Activated CD8-positive, alpha-beta T cell treated with anti-CD3 and anti-CD28 coated beads for 36 hours (primary cell): ENCODE measurements around the gene SEMA5B. TPM values are rescaled to one million over a fixed set of nuclear protein-coding genes. Genes with fewer than 3 reads are reported as not detected.

ENCODE experiments used
- ATAC-seq: fragments of 200-7000 bp; cut with Tn5 transposase; one replicate; pipeline ENCODE4 v1.10.0; 2021; ENCODE audit warnings: mild to moderate bottlenecking, moderate library complexity
- CTCF ChIA-PET: fragments of 350-600 bp; sonication (Branson Sonifier 250); formaldehyde crosslinking; loops from one replicate; lab custom pipeline; 2021; ENCODE audit warnings: antibody characterized with exemption; lab: Charles Lee
- POLR2A ChIA-PET: fragments of 350-600 bp; sonication (Branson Sonifier 250); formaldehyde crosslinking; loops from one replicate; lab custom pipeline; 2021; ENCODE audit warnings: antibody characterized with exemption; lab: Charles Lee
- DNase-seq: peaks from one replicate; pipeline ENCODE4 v3.0.0-alpha.2; 2020
- H3K27ac Mint-ChIP-seq: one replicate; pipeline ENCODE4 v1.8.0; 2021; ENCODE audit warnings: mild to moderate bottlenecking, mixed read lengths
- H3K27me3 Mint-ChIP-seq: one replicate; pipeline ENCODE4 v1.8.0; 2021; ENCODE audit warnings: mixed read lengths
- H3K36me3 Mint-ChIP-seq: one replicate; pipeline ENCODE4 v1.8.0; 2021; ENCODE audit warnings: low read depth, mixed read lengths
- H3K4me1 Mint-ChIP-seq: one replicate; pipeline ENCODE4 v1.8.0; 2021; ENCODE audit warnings: low read depth, mixed read lengths
- H3K4me3 Mint-ChIP-seq: one replicate; pipeline ENCODE4 v1.8.0; 2021; ENCODE audit warnings: mild to moderate bottlenecking, moderate library complexity, mixed read lengths
- H3K9me3 Mint-ChIP-seq: one replicate; pipeline ENCODE4 v1.8.0; 2021; ENCODE audit warnings: mixed read lengths
- intact Hi-C: fragments of 100-400 bp; cut with micrococcal nuclease; formaldehyde crosslinking; loops from one replicate; pipeline ENCODE4 v1.10.0; 2022
- total RNA-seq, 2 experiments: library from RNA; stranded (reverse); gene quantifications; one replicate each; pipeline ENCODE4 v1.2.3, GENCODE V29; 2021
- TF ChIP-seq, protein P1 (sequence below): fragments of 200-600 bp; IDR thresholded peaks from one replicate; pipeline ENCODE4 v1.8.0; 2022; ENCODE audit warnings: antibody characterized with exemption, mild to moderate bottlenecking

The SEMA5B gene
- total RNA-seq, 2 experiments from 2014 or later, result not detected

- ATAC-seq, result no peak
- no peaks in the 10 kb centered on the region for H3K36me3 Mint-ChIP-seq
- H3K27ac Mint-ChIP-seq, result no peak overlapping the region
- H3K4me3 Mint-ChIP-seq, result no peak overlapping the region
- DNase-seq, result no peak
- ChIA-PET CTCF (no interaction called here), POLR2A (interaction anchor here (0.6 kb wide), 1 partner anchor 583 kb away, joined by 3 read pairs; no protein-coding TSS in a partner anchor)
- intact Hi-C loops, result no loop called here
- H3K27me3 Mint-ChIP-seq, result peaks cover 6% of the 10 kb centered on the region
- H3K4me1 Mint-ChIP-seq, result no peaks in the 10 kb centered on the region
- TF ChIP-seq, protein P1, sequence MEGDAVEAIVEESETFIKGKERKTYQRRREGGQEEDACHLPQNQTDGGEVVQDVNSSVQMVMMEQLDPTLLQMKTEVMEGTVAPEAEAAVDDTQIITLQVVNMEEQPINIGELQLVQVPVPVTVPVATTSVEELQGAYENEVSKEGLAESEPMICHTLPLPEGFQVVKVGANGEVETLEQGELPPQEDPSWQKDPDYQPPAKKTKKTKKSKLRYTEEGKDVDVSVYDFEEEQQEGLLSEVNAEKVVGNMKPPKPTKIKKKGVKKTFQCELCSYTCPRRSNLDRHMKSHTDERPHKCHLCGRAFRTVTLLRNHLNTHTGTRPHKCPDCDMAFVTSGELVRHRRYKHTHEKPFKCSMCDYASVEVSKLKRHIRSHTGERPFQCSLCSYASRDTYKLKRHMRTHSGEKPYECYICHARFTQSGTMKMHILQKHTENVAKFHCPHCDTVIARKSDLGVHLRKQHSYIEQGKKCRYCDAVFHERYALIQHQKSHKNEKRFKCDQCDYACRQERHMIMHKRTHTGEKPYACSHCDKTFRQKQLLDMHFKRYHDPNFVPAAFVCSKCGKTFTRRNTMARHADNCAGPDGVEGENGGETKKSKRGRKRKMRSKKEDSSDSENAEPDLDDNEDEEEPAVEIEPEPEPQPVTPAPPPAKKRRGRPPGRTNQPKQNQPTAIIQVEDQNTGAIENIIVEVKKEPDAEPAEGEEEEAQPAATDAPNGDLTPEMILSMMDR, result no peak
- no peaks in the 10 kb centered on the region for H3K9me3 Mint-ChIP-seq
Observed at GRCh38 chr3:122985539-122985938, 42.0 kb downstream of the SEMA5B start.

DNA sequence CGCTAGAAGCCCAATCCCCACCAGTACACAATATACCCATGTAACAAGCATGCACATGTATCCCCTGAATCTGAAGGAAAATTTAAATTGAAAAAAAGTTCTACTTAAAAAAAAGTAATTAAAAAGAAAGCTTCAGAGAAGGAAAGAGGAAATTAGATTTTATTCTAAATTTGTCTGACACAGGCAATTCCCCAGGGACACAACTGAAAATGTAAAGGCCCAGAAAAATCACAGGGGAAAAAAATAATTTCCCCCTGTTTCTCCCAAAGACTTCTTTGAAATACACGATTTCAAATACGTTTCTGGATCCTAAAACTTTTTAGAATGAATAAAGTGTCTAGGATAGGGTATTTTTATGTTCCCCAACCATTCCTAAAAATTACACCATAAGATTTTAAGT is 42.9 kb downstream of the SEMA5B start:
- TF ChIP-seq, protein P1, result no peak
- H3K4me3 Mint-ChIP-seq, result no peak overlapping the region

GRCh38 chr3:122984007-122984406 is 43.6 kb downstream of the SEMA5B start:
- TF ChIP-seq, protein P1, result no peak
- H3K4me3 Mint-ChIP-seq, result no peak overlapping the region
- intact Hi-C loops, result no loop called here
- peaks cover 6% of the 10 kb centered on the region for H3K27me3 Mint-ChIP-seq
- no peaks in the 10 kb centered on the region for H3K9me3 Mint-ChIP-seq
- ChIA-PET CTCF (no interaction called here), POLR2A (no interaction called here)
- H3K36me3 Mint-ChIP-seq, result no peaks in the 10 kb centered on the region
- no peak overlapping the region for H3K27ac Mint-ChIP-seq
- ATAC-seq (no peak), DNase-seq (no peak)
- no peaks in the 10 kb centered on the region for H3K4me1 Mint-ChIP-seq

More for the DNA sequence above, 42.9 kb downstream of the SEMA5B start:
- DNase-seq (no peak), ATAC-seq (no peak)
- Mint-ChIP-seq H3K9me3 (no peaks in the 10 kb centered on the region), H3K27me3 (peaks cover 6% of the 10 kb centered on the region), H3K4me1 (no peaks in the 10 kb centered on the region), H3K27ac (no peak overlapping the region), H3K36me3 (no peaks in the 10 kb centered on the region)
- intact Hi-C loops, result no loop called here
- ChIA-PET CTCF (no interaction called here), POLR2A (no interaction called here)

GRCh38 chr3:122982216-122983185 is 45.1 kb downstream of the SEMA5B start:
- ChIA-PET POLR2A (interaction anchor here (0.7 kb wide), 1 partner anchor 8 kb away, joined by 3 read pairs; no protein-coding TSS in a partner anchor), CTCF (no interaction called here)
- Mint-ChIP-seq H3K36me3 (no peaks in the 10 kb centered on the region), H3K27ac (no peak overlapping the region), H3K4me3 (no peak overlapping the region), H3K9me3 (no peaks in the 10 kb centered on the region), H3K4me1 (no peaks in the 10 kb centered on the region), H3K27me3 (peaks cover 3% of the 10 kb centered on the region)
- TF ChIP-seq, protein P1, result no peak
- intact Hi-C loops, result no loop called here
- no peak for ATAC-seq
- DNase-seq, result no peak

DNA sequence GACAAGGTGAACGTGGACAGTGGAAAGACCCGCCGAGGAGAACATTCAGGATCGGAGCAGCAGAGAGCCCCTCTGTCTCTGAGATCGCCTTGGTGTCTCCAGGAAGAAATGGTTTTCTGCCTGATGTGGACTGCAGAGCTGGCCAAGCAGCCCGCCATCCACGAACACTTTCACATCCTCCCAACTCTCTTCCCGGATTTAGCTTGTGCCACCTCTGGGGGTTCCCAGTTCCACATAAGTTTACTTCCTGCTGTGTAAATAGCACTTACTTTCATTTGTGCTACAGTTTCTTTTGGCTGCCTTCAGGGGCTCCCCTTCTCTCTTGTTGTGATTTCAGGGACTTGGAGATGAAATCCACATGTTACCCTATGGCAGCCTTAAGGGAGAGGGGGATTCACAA is 48.4 kb downstream of the SEMA5B start:
- CTCF ChIA-PET, result no interaction called here
- Mint-ChIP-seq H3K4me3 (no peak overlapping the region), H3K27ac (no peak overlapping the region), H3K27me3 (peaks cover 4% of the 10 kb centered on the region), H3K4me1 (peaks cover 14% of the 10 kb centered on the region), H3K36me3 (no peaks in the 10 kb centered on the region), H3K9me3 (no peaks in the 10 kb centered on the region)
- intact Hi-C loops, result no loop called here
- POLR2A ChIA-PET, result interaction anchor here (1.1 kb wide), 1 partner anchor 15 kb away, joined by 3 read pairs; no protein-coding TSS in a partner anchor
- TF ChIP-seq, protein P1, result no peak
- no peak for DNase-seq
- no peak for ATAC-seq
